ENCODE results near the gene FHOD1.

FHOD1 gene

GRCh38 chr16:67258161-67258835, 11.0 kb upstream of the FHOD1 start:
- DNase-seq (ENCODE audit: low read depth, low spot score): no peak
- no peak for TF ChIP-seq CTCF (IDR thresholded peaks at IDR 0.05; ENCODE audit: low read depth, low read length)
- H3K4me3 ChIP-seq (ENCODE audit: low read depth, low read length): no peak overlapping the region
- in situ Hi-C loops (cut with HindIII; ENCODE audit: low sequenced_read_pairs): no loop called here

- DNase-seq (ENCODE audit: low read depth, low spot score): no peak
- in situ Hi-C loops (cut with HindIII; ENCODE audit: low sequenced_read_pairs): no loop called here
- H3K4me3 ChIP-seq (ENCODE audit: low read depth, low read length): no peak overlapping the region
- TF ChIP-seq CTCF (IDR thresholded peaks at IDR 0.05; ENCODE audit: low read depth, low read length): no peak
These were observed 10.3 kb upstream of the FHOD1 start for GRCh38 chr16:67257486-67258160.

- in situ Hi-C loops (cut with HindIII; ENCODE audit: low sequenced_read_pairs): no loop called here
- no peak for DNase-seq (ENCODE audit: low read depth, low spot score)
- H3K4me3 ChIP-seq (ENCODE audit: low read depth, low read length): no peak overlapping the region
- TF ChIP-seq CTCF (IDR thresholded peaks at IDR 0.05; ENCODE audit: low read depth, low read length): no peak
These were observed 9.5 kb upstream of the FHOD1 start for GRCh38 chr16:67256701-67257230.

GRCh38 chr16:67255553-67256221, 8.4 kb upstream of the FHOD1 start:
- no peak for TF ChIP-seq CTCF (IDR thresholded peaks at IDR 0.05; ENCODE audit: low read depth, low read length)
- in situ Hi-C loops (cut with HindIII; ENCODE audit: low sequenced_read_pairs): no loop called here
- H3K4me3 ChIP-seq (ENCODE audit: low read depth, low read length): no peak overlapping the region
- DNase-seq (ENCODE audit: low read depth, low spot score): no peak

DNA sequence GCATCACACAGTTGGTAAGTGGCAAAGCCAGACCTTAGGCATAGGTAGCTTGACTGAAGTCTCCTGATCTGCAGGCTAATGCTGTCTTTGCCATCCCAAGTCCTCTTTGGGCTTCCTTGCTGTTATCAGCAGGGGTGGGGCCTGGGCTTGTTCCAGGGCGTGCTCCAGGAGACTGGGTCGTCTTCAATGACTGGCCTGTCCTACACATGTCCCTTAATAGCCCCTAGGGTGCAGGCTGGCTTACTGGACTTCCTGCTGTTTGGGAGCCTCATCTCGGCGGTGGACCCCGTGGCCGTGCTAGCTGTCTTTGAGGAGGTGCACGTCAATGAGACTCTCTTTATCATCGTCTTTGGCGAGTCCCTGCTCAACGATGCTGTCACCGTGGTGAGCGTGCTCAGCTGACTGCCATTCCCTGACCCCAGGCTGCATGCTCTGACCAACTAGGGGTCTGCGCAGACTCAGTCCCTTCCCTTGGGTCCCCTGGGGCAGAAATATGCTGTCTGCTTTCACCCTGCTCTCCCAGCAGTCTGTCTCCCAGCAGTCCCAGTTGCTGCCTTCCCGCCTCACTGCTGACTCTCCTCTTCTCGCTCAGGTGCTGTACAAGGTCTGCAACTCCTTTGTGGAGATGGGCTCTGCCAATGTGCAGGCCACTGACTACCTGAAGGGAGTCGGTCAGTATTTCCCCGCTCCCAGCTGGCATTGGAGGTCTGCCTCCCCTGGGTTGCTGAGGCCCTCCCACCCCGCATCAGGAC, 7.7 kb upstream of the FHOD1 start:
- H3K4me3 ChIP-seq (ENCODE audit: low read depth, low read length): no peak overlapping the region
- no peak for TF ChIP-seq CTCF (IDR thresholded peaks at IDR 0.05; ENCODE audit: low read depth, low read length)
- in situ Hi-C loops (cut with HindIII; ENCODE audit: low sequenced_read_pairs): no loop called here
- no peak for DNase-seq (ENCODE audit: low read depth, low spot score)
